NCI-H2081 treated with DMSO at 0.1 percent for 48 hours (cell line): Measurements from ENCODE around the gene HDDC2.
"Not testable (repeated sequence)": the region's sequence is repeated elsewhere in the genome, so short reads cannot be mapped to it uniquely, and the experiment has no call there.

Experiments
- DNase-seq: peaks from one replicate; lab custom pipeline; 2025; lab: John Stamatoyannopoulos, UW

The HDDC2 gene

GRCh38 chr6:125306756-125307149, 5.0 kb upstream of the HDDC2 start:
- DNase-seq = no peak

- DNase-seq = no peak
Observed at GRCh38 chr6:125304970-125305660, 3.3 kb upstream of the HDDC2 start.

GRCh38 chr6:125303512-125303854, 1.7 kb upstream of the HDDC2 start:
- DNase-seq = no peak

- DNase-seq = no peak
Observed at GRCh38 chr6:125302840-125303511, 1.2 kb upstream of the HDDC2 start.

GRCh38 chr6:125300992-125301434, 754 bp downstream of the HDDC2 start:
- DNase-seq = no peak

- DNase-seq = no peak
Observed at GRCh38 chr6:125299257-125299656, 2.5 kb downstream of the HDDC2 start.

- no peak for DNase-seq
Observed at GRCh38 chr6:125296471-125296870, 5.3 kb downstream of the HDDC2 start.

GRCh38 chr6:125294925-125295324, 6.8 kb downstream of the HDDC2 start:
- DNase-seq = no peak

- DNase-seq = no peak
Observed at GRCh38 chr6:125294036-125294435, 7.7 kb downstream of the HDDC2 start.

GRCh38 chr6:125293587-125293986, 8.2 kb downstream of the HDDC2 start:
- no peak for DNase-seq

- no peak for DNase-seq
Observed at GRCh38 chr6:125287718-125288117, 14.0 kb downstream of the HDDC2 start.

GRCh38 chr6:125285936-125286335, 15.8 kb downstream of the HDDC2 start:
- no peak for DNase-seq

GRCh38 chr6:125285353-125285752, 16.4 kb downstream of the HDDC2 start:
- DNase-seq = no peak

GRCh38 chr6:125282470-125282869, 19.3 kb downstream of the HDDC2 start:
- not testable (repeated sequence) for DNase-seq

- DNase-seq = not testable (repeated sequence)
Observed at GRCh38 chr6:125280370-125281035, 21.3 kb downstream of the HDDC2 start.

GRCh38 chr6:125279961-125280360, 21.8 kb downstream of the HDDC2 start:
- no peak for DNase-seq

- DNase-seq = no peak
Observed at GRCh38 chr6:125277838-125278237, 23.9 kb downstream of the HDDC2 start.

- no peak for DNase-seq
Observed at GRCh38 chr6:125275779-125276178, 26.0 kb downstream of the HDDC2 start.

- no peak for DNase-seq
Observed at GRCh38 chr6:125274935-125275334, 26.8 kb downstream of the HDDC2 start.

GRCh38 chr6:125273965-125274364, 27.8 kb downstream of the HDDC2 start:
- DNase-seq = no peak

GRCh38 chr6:125273251-125273650, 28.5 kb downstream of the HDDC2 start:
- DNase-seq = no peak

- no peak for DNase-seq
Observed at GRCh38 chr6:125271486-125272159, 30.1 kb downstream of the HDDC2 start.

GRCh38 chr6:125270380-125270779, 31.4 kb downstream of the HDDC2 start:
- no peak for DNase-seq
